HEK293T (cell line): Measurements from ENCODE around the gene SDR42E2.
"Not testable (repeated sequence)": the region's sequence is repeated elsewhere in the genome, so short reads cannot be mapped to it uniquely, and the experiment has no call there.

Source experiments
- CTCF ChIA-PET: fragments of 350-600 bp; formaldehyde crosslinking; extraction: SDS; loops from one replicate; lab custom pipeline; 2021; ENCODE audit warnings: antibody characterized with exemption, inconsistent platforms; lab: Yijun Ruan, JAX
- POLR2A ChIA-PET: fragments of 350-600 bp; formaldehyde crosslinking; extraction: SDS; loops from one replicate; lab custom pipeline; 2020; ENCODE audit warnings: antibody characterized with exemption, inconsistent platforms; lab: Yijun Ruan, JAX
- DNase-seq: peaks from one replicate; pipeline ENCODE4 v3.0.0; 2012; ENCODE audit warnings: mixed read lengths; ENCODE audit errors: extremely low spot score
- ARNT ChIP-seq: fragments of 450-650 bp; IDR thresholded peaks from 2 replicates; pipeline ENCODE4 v1.6.1; 2017; ENCODE audit warnings: mild to moderate bottlenecking
- BHLHE40 ChIP-seq: fragments of 450-650 bp; IDR thresholded peaks from 2 replicates; pipeline ENCODE4 v1.6.1; 2016; ENCODE audit warnings: mild to moderate bottlenecking, moderate library complexity, borderline replicate concordance
- CTBP1 ChIP-seq: fragments of 450-650 bp; IDR thresholded peaks from 2 replicates; pipeline ENCODE4 v1.6.1; 2016; ENCODE audit warnings: borderline replicate concordance
- ELF4 ChIP-seq: fragments of 450-650 bp; IDR thresholded peaks from 2 replicates; pipeline ENCODE4 v1.6.1; 2017; ENCODE audit warnings: antibody characterized with exemption
- FOXA1 ChIP-seq: fragments of 450-650 bp; IDR thresholded peaks from 2 replicates; pipeline ENCODE4 v1.6.1; 2016; ENCODE audit warnings: mild to moderate bottlenecking
- FOXK2 ChIP-seq: fragments of 450-650 bp; IDR thresholded peaks from 2 replicates; pipeline ENCODE4 v1.6.1; 2016; ENCODE audit warnings: mild to moderate bottlenecking
- FOXM1 ChIP-seq: fragments of 450-650 bp; IDR thresholded peaks from 2 replicates; pipeline ENCODE4 v1.6.1; 2017; ENCODE audit warnings: mild to moderate bottlenecking, borderline replicate concordance
- HDGF ChIP-seq: fragments of 450-650 bp; IDR thresholded peaks from 2 replicates; pipeline ENCODE4 v1.6.1; 2017; ENCODE audit warnings: antibody characterized with exemption, borderline replicate concordance
- L3MBTL2 ChIP-seq: fragments of 450-650 bp; conservative IDR thresholded peaks from 2 replicates; pipeline ENCODE4 v1.6.1; 2016; ENCODE audit warnings: mild to moderate bottlenecking
- LEF1 ChIP-seq: fragments of 450-650 bp; IDR thresholded peaks from 2 replicates; pipeline ENCODE4 v1.6.1; 2017; ENCODE audit warnings: mild to moderate bottlenecking, borderline replicate concordance
- NFRKB ChIP-seq: fragments of 450-650 bp; IDR thresholded peaks from 2 replicates; pipeline ENCODE4 v1.6.1; 2016; ENCODE audit warnings: mild to moderate bottlenecking, moderate library complexity
- PKNOX1 ChIP-seq: fragments of 450-650 bp; IDR thresholded peaks from 2 replicates; pipeline ENCODE4 v1.6.1; 2016
- SP1 ChIP-seq: fragments of 450-650 bp; IDR thresholded peaks from 2 replicates; pipeline ENCODE4 v1.6.1; 2017
- SUZ12 ChIP-seq: fragments of 450-650 bp; IDR thresholded peaks from 2 replicates; pipeline ENCODE4 v1.6.1; 2016; ENCODE audit warnings: mild to moderate bottlenecking
- TARDBP ChIP-seq: fragments of 450-650 bp; IDR thresholded peaks from 2 replicates; pipeline ENCODE4 v1.6.1; 2016
- ZNF384 ChIP-seq: fragments of 450-650 bp; IDR thresholded peaks from 2 replicates; pipeline ENCODE4 v1.6.1; 2016

The SDR42E2 gene

GRCh38 chr16:22210854-22211253 lies 48.5 kb downstream of the SDR42E2 start:
- ChIA-PET CTCF (interaction anchor here (0.8 kb wide), 1 partner anchor 17 kb away, joined by 3 read pairs; no protein-coding TSS in a partner anchor), POLR2A (no interaction called here)
- DNase-seq = no peak
- TF ChIP-seq LEF1 = no peak
- TF ChIP-seq L3MBTL2 = no peak
- TF ChIP-seq SP1 = no peak
- no peak for TF ChIP-seq HDGF
- TF ChIP-seq FOXK2 = no peak
- TF ChIP-seq TARDBP = no peak
- TF ChIP-seq BHLHE40 = no peak
- no peak for TF ChIP-seq FOXM1
- no peak for TF ChIP-seq PKNOX1
- TF ChIP-seq FOXA1 = no peak
- no peak for TF ChIP-seq NFRKB
- TF ChIP-seq SUZ12 = no peak
- no peak for TF ChIP-seq ELF4
- no peak for TF ChIP-seq CTBP1
- no peak for TF ChIP-seq ARNT
- no peak for TF ChIP-seq ZNF384

GRCh38 chr16:22213236-22213635 lies 50.9 kb downstream of the SDR42E2 start:
- TF ChIP-seq SP1 = no peak
- TF ChIP-seq LEF1 = no peak
- no peak for TF ChIP-seq PKNOX1
- TF ChIP-seq ARNT = no peak
- TF ChIP-seq FOXM1 = no peak
- no peak for TF ChIP-seq NFRKB
- TF ChIP-seq ZNF384 = no peak
- no peak for TF ChIP-seq CTBP1
- no peak for TF ChIP-seq BHLHE40
- POLR2A ChIA-PET = interaction anchor here (0.7 kb wide), 1 partner anchor 79 kb away, joined by 3 read pairs; no protein-coding TSS in a partner anchor
- DNase-seq = no peak
- CTCF ChIA-PET = no interaction called here

- TF ChIP-seq ZNF384 (no peak), SUZ12 (no peak), LEF1 (no peak), ELF4 (no peak), L3MBTL2 (no peak), CTBP1 (no peak), HDGF (no peak), NFRKB (no peak), ARNT (no peak), TARDBP (no peak), BHLHE40 (no peak), FOXK2 (no peak), PKNOX1 (no peak), FOXA1 (no peak)
- CTCF ChIA-PET = no interaction called here
- POLR2A ChIA-PET = no interaction called here
- no peak for DNase-seq
Observed at GRCh38 chr16:22213801-22214200, 51.5 kb downstream of the SDR42E2 start.

- TF ChIP-seq HDGF = no peak
- ChIA-PET CTCF (no interaction called here), POLR2A (no interaction called here)
- DNase-seq = no peak
Observed at GRCh38 chr16:22214402-22214801, 52.1 kb downstream of the SDR42E2 start.

- ChIA-PET POLR2A (no interaction called here), CTCF (no interaction called here)
- TF ChIP-seq FOXK2 (no peak), PKNOX1 (no peak), L3MBTL2 (no peak), ZNF384 (no peak), NFRKB (no peak), TARDBP (no peak), FOXA1 (no peak)
- DNase-seq = no peak
Observed at GRCh38 chr16:22214889-22215288, 52.6 kb downstream of the SDR42E2 start.

GRCh38 chr16:22216191-22216831 lies 54.0 kb downstream of the SDR42E2 start:
- no peak for TF ChIP-seq FOXK2
- no peak for TF ChIP-seq FOXM1
- TF ChIP-seq ELF4 = no peak
- TF ChIP-seq L3MBTL2 = no peak
- no peak for TF ChIP-seq ARNT
- no peak for TF ChIP-seq ZNF384
- no peak for TF ChIP-seq LEF1
- no peak for TF ChIP-seq NFRKB
- no peak for TF ChIP-seq FOXA1
- TF ChIP-seq PKNOX1 = no peak
- TF ChIP-seq SUZ12 = no peak
- TF ChIP-seq HDGF = no peak
- no peak for TF ChIP-seq SP1
- ChIA-PET CTCF (interaction anchor here (0.6 kb wide), 1 partner anchor 11 kb away, joined by 3 read pairs; no protein-coding TSS in a partner anchor), POLR2A (no interaction called here)
- DNase-seq = no peak

- CTCF ChIA-PET, POLR2A ChIA-PET, DNase-seq: not testable (repeated sequence)
Observed at GRCh38 chr16:22216832-22217225, 54.5 kb downstream of the SDR42E2 start.
